Measurements from ENCODE around the gene MEGF6. TPM values are rescaled to one million over a fixed set of nuclear protein-coding genes. Genes with fewer than 3 reads are reported as not detected.

Gene MEGF6
- total and polyA plus RNA-seq, 4 donors = 17.7 to 54.2 (median 48.2) TPM

GRCh38 chr1:3555131-3555920, 56.0 kb downstream of the MEGF6 start:
- Histone ChIP-seq H3K9me3 (ENCODE audit: control insufficient read depth in 4 of 4, insufficient read depth in 3 of 4, low read length in 3 of 4) (no peaks in the 10 kb centered on the region), H3K4me1 (ENCODE audit: control insufficient read depth in 5 of 5, insufficient read depth in 5 of 5, low read length in 5 of 5) (peaks cover 0 to 15% (median 3%) of the 10 kb centered on the region in 5 donors), H3K9ac (ENCODE audit: insufficient read depth in 1 of 2, low read length in 2 of 2) (no peak overlapping the region), H3K4me3 (no peak overlapping the region), H3K27me3 (ENCODE audit: control insufficient read depth in 3 of 3, insufficient read depth in 3 of 3, low read length in 2 of 3) (no peaks in the 10 kb centered on the region), H3K36me3 (ENCODE audit: control insufficient read depth in 4 of 4, insufficient read depth in 4 of 4, low read length in 4 of 4) (peaks cover 0 to under 1% (median 0%) of the 10 kb centered on the region in 4 donors), H3K27ac (ENCODE audit: low read depth in 1 of 2, low read length in 1 of 2) (no peak overlapping the region)
- 92 to 95% methylated on average over 23 to 25 of the region's 25 CpGs for WGBS, 2 donors
- no peak for DNase-seq
- TF ChIP-seq CTCF (IDR thresholded peaks at IDR 0.05; ENCODE audit: control extremely low read depth, extremely low read depth) = no peak
- ATAC-seq (ENCODE audit: insufficient read depth, low FRiP score) = no peak

GRCh38 chr1:3553940-3554223, 57.4 kb downstream of the MEGF6 start:
- Histone ChIP-seq H3K27ac (ENCODE audit: low read depth in 1 of 2, low read length in 1 of 2) (no peak overlapping the region), H3K36me3 (ENCODE audit: control insufficient read depth in 4 of 4, insufficient read depth in 4 of 4, low read length in 4 of 4) (peaks cover 0 to 2% (median 1%) of the 10 kb centered on the region in 4 donors), H3K9me3 (ENCODE audit: control insufficient read depth in 4 of 4, insufficient read depth in 3 of 4, low read length in 3 of 4) (no peaks in the 10 kb centered on the region), H3K4me3 (no peak overlapping the region), H3K9ac (ENCODE audit: insufficient read depth in 1 of 2, low read length in 2 of 2) (no peak overlapping the region), H3K27me3 (ENCODE audit: control insufficient read depth in 3 of 3, insufficient read depth in 3 of 3, low read length in 2 of 3) (no peaks in the 10 kb centered on the region), H3K4me1 (ENCODE audit: control insufficient read depth in 5 of 5, insufficient read depth in 5 of 5, low read length in 5 of 5) (peaks cover 0 to 15% (median 0%) of the 10 kb centered on the region in 5 donors)
- ATAC-seq (ENCODE audit: insufficient read depth, low FRiP score) (no peak), DNase-seq (peak in 2 of 3 donors; percentile 17 to 46)
- TF ChIP-seq CTCF (IDR thresholded peaks at IDR 0.05; ENCODE audit: control extremely low read depth, extremely low read depth) = no peak
- WGBS, 2 donors = 89 to 95% methylated on average over 11 of the region's 11 CpGs

- ATAC-seq (ENCODE audit: insufficient read depth, low FRiP score) = no peak
- no peaks in the 10 kb centered on the region for H3K9me3 ChIP-seq (ENCODE audit: control insufficient read depth in 4 of 4, insufficient read depth in 3 of 4, low read length in 3 of 4)
- no peak overlapping the region for H3K4me3 ChIP-seq
- DNase-seq = peak; percentile 72 to 80 (median 76)
- no peak overlapping the region for H3K9ac ChIP-seq (ENCODE audit: insufficient read depth in 1 of 2, low read length in 2 of 2)
- no peak overlapping the region for H3K27ac ChIP-seq (ENCODE audit: low read depth in 1 of 2, low read length in 1 of 2)
- H3K27me3 ChIP-seq (ENCODE audit: control insufficient read depth in 3 of 3, insufficient read depth in 3 of 3, low read length in 2 of 3) = no peaks in the 10 kb centered on the region
- no peak for TF ChIP-seq CTCF (IDR thresholded peaks at IDR 0.05; ENCODE audit: control extremely low read depth, extremely low read depth)
- H3K36me3 ChIP-seq (ENCODE audit: control insufficient read depth in 4 of 4, insufficient read depth in 4 of 4, low read length in 4 of 4) = peaks cover 0 to 2% (median 1%) of the 10 kb centered on the region in 4 donors
- H3K4me1 ChIP-seq (ENCODE audit: control insufficient read depth in 5 of 5, insufficient read depth in 5 of 5, low read length in 5 of 5) = peaks cover 0 to 20% (median 2%) of the 10 kb centered on the region in 5 donors
- WGBS, 2 donors = 88 to 94% methylated on average over 26 to 27 of the region's 27 CpGs
Measured at GRCh38 chr1:3553166-3553939, 58.0 kb downstream of the MEGF6 start.
